Measurements from ENCODE around the gene PTPRJ. TPM values are rescaled to one million over a fixed set of nuclear protein-coding genes. Genes with fewer than 3 reads are reported as not detected.

PTPRJ gene
- total and polyA plus RNA-seq, 3 donors from 2014 or later, result 4.3 to 8.2 (median 6.6) TPM

- 89 to 90% methylated on average over 10 of the region's 10 CpGs for WGBS, 2 donors
- TF ChIP-seq, protein P1, sequence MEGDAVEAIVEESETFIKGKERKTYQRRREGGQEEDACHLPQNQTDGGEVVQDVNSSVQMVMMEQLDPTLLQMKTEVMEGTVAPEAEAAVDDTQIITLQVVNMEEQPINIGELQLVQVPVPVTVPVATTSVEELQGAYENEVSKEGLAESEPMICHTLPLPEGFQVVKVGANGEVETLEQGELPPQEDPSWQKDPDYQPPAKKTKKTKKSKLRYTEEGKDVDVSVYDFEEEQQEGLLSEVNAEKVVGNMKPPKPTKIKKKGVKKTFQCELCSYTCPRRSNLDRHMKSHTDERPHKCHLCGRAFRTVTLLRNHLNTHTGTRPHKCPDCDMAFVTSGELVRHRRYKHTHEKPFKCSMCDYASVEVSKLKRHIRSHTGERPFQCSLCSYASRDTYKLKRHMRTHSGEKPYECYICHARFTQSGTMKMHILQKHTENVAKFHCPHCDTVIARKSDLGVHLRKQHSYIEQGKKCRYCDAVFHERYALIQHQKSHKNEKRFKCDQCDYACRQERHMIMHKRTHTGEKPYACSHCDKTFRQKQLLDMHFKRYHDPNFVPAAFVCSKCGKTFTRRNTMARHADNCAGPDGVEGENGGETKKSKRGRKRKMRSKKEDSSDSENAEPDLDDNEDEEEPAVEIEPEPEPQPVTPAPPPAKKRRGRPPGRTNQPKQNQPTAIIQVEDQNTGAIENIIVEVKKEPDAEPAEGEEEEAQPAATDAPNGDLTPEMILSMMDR (IDR thresholded peaks at IDR 0.05), result no peak
- no peak for TF ChIP-seq POLR2A (IDR thresholded peaks at IDR 0.05)
- Histone ChIP-seq H3K4me3 (no peak overlapping the region), H3K9me3 (no peaks in the 10 kb centered on the region), H3K27ac (no peak overlapping the region), H3K36me3 (ENCODE audit: low read depth, missing control alignments) (no peaks in the 10 kb centered on the region), H3K4me1 (no peaks in the 10 kb centered on the region), H3K27me3 (no peaks in the 10 kb centered on the region)
- DNase-seq, result no peak
- intact Hi-C loops (cut with DNase I; ENCODE audit: low total_unique reads), result no loop called here
Measured at GRCh38 chr11:47983464-47984397, 3.4 kb downstream of the PTPRJ start.

DNA sequence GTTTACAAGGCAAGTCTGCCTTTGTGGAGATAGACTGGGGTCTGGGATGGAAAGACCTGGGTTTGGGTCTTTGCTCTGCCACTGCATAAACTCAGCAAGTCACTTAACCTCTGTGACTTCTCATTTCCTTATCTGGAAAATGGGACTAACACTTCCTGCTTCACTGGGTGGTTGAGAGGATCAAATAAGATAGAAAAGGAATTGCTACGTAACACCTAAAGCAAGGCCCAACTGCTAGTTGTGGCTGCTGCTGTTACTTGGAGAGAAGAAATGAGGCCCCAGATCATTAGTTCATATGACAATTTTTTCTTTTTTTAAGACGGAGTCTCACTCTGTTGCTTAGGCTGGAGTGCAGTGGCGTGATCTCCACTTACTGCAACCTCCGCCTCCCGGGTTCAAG, 5.9 kb downstream of the PTPRJ start:
- Histone ChIP-seq H3K27ac (no peak overlapping the region), H3K4me1 (no peaks in the 10 kb centered on the region), H3K27me3 (no peaks in the 10 kb centered on the region), H3K36me3 (ENCODE audit: low read depth, missing control alignments) (no peaks in the 10 kb centered on the region), H3K4me3 (no peak overlapping the region), H3K9me3 (no peaks in the 10 kb centered on the region)
- intact Hi-C loops (cut with DNase I; ENCODE audit: low total_unique reads), result no loop called here
- no peak for TF ChIP-seq POLR2A (IDR thresholded peaks at IDR 0.05)
- TF ChIP-seq, protein P1 (IDR thresholded peaks at IDR 0.05), result no peak
- 95 to 97% methylated on average over 5 of the region's 5 CpGs for WGBS, 2 donors
- DNase-seq, result no peak

DNA sequence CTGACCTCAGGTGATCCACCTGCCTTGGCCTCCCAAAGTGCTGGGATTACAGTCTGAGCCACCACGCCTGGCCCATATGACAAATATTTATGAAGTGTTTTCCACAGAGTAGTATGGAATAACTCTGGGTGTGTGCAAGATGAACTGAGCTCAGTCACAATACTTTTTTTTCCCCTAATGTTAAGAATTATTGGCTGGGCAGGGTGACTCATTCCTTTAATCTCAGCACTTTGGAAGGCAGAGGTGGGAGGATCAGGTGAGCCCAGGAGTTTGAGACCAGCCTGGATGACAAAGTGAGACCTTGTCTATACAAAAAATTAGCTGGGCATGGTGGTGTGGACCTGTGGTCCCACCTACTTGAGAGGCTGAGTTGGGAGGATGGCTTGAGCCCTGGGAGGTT, 6.4 kb downstream of the PTPRJ start:
- no peaks in the 10 kb centered on the region for H3K36me3 ChIP-seq (ENCODE audit: low read depth, missing control alignments)
- no peaks in the 10 kb centered on the region for H3K9me3 ChIP-seq
- WGBS, 2 donors, result 100% methylated on average over 1 of the region's 1 CpG
- no peak overlapping the region for H3K4me3 ChIP-seq
- no peaks in the 10 kb centered on the region for H3K27me3 ChIP-seq
- H3K4me1 ChIP-seq, result no peaks in the 10 kb centered on the region
- no peak for TF ChIP-seq POLR2A (IDR thresholded peaks at IDR 0.05)
- TF ChIP-seq, protein P1 (IDR thresholded peaks at IDR 0.05), result no peak
- no peak overlapping the region for H3K27ac ChIP-seq
- DNase-seq, result no peak
- intact Hi-C loops (cut with DNase I; ENCODE audit: low total_unique reads), result no loop called here

- TF ChIP-seq, protein P1 (IDR thresholded peaks at IDR 0.05), result no peak
- no peak for TF ChIP-seq POLR2A (IDR thresholded peaks at IDR 0.05)
- no peaks in the 10 kb centered on the region for H3K36me3 ChIP-seq (ENCODE audit: low read depth, missing control alignments)
- no peak overlapping the region for H3K4me3 ChIP-seq
- intact Hi-C loops (cut with DNase I; ENCODE audit: low total_unique reads), result no loop called here
- H3K4me1 ChIP-seq, result no peaks in the 10 kb centered on the region
- WGBS, 2 donors, result 67 to 82% methylated on average over 2 of the region's 2 CpGs
- no peaks in the 10 kb centered on the region for H3K9me3 ChIP-seq
- DNase-seq, result no peak
- no peaks in the 10 kb centered on the region for H3K27me3 ChIP-seq
- no peak overlapping the region for H3K27ac ChIP-seq
Measured at GRCh38 chr11:47987310-47987709, 7.0 kb downstream of the PTPRJ start.
